Measurements from ENCODE around the gene ASAP3.

Gene ASAP3

DNA sequence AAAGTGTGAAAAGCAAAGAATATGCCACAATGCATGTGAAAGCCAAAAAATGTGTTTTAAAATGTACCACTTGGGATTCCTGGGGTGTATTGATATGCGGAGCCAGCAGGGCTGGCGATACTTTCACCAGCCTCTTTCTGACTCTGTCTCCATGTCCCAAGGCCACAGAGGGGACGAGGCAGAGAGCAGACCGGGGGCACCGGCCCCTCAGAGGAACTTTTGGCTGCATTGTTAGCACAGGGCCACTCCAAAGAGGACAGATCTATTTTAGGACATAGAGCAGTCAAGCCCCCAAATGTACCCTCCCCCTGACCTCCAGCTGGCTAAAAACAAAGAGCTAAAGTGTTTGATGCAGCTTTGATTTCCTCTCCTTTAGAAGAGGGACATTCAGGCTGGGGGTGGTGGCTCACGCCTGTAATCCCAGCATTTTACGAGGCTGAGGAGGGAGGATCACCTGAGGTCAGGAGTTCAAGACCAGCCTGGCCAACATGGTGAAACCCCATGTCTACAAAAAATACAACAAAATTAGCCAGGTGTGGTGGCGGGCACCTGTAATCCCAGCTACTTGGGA lies 88.7 kb downstream of the ASAP3 start:
- in situ Hi-C loops (cut with HindIII; ENCODE audit: low sequenced_read_pairs) = no loop called here
- H3K4me3 ChIP-seq (ENCODE audit: low read depth, low read length) = no peak overlapping the region
- no peak for DNase-seq (ENCODE audit: low read depth)
- TF ChIP-seq, protein P1, sequence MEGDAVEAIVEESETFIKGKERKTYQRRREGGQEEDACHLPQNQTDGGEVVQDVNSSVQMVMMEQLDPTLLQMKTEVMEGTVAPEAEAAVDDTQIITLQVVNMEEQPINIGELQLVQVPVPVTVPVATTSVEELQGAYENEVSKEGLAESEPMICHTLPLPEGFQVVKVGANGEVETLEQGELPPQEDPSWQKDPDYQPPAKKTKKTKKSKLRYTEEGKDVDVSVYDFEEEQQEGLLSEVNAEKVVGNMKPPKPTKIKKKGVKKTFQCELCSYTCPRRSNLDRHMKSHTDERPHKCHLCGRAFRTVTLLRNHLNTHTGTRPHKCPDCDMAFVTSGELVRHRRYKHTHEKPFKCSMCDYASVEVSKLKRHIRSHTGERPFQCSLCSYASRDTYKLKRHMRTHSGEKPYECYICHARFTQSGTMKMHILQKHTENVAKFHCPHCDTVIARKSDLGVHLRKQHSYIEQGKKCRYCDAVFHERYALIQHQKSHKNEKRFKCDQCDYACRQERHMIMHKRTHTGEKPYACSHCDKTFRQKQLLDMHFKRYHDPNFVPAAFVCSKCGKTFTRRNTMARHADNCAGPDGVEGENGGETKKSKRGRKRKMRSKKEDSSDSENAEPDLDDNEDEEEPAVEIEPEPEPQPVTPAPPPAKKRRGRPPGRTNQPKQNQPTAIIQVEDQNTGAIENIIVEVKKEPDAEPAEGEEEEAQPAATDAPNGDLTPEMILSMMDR (IDR thresholded peaks at IDR 0.05; ENCODE audit: low read depth, low read length, missing control alignments) = no peak

DNA sequence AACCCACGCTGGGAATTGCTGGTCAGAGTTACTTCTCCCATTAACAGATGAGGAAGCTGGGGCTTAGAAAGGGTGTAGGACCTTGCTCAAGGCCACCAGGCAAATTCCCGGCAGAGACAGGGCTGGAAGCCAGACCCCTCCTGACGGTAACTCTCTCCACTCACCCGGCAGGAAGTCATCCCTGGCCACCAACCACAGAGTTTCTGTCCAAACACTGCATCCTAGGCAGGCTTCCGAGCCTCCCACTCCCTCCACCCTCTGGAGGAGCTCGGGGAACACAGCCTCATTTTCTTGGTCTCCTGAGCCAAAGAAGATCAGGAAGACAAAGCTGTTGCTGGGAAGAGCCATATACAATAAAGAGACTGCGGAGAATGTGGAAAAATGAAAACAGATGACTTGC lies 89.3 kb downstream of the ASAP3 start:
- TF ChIP-seq, protein P1 (IDR thresholded peaks at IDR 0.05; ENCODE audit: low read depth, low read length, missing control alignments) = no peak
- H3K4me3 ChIP-seq (ENCODE audit: low read depth, low read length) = no peak overlapping the region

DNA sequence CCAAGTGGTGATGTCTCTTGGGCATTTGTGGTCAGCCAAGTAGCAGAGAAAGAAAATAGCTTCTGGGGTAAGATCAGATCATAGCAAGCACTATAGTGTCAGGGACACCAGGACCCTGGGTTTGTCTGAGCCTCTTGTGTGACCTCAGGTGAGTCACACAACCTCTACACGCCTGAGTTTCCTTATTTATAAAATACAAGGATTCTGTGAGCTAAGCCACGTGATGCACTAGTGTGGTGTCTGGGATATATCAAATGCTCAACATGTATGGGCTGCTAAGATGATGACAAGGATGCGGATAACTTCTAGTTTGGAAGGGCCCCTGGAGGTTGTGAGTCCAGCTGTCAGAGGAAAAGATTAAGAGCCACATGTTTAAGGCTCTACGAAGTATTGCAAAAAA lies 89.8 kb downstream of the ASAP3 start:
- no peak overlapping the region for H3K4me3 ChIP-seq (ENCODE audit: low read depth, low read length)
- TF ChIP-seq, protein P1 (IDR thresholded peaks at IDR 0.05; ENCODE audit: low read depth, low read length, missing control alignments) = no peak
- DNase-seq (ENCODE audit: low read depth) = peak; percentile 55
- in situ Hi-C loops (cut with HindIII; ENCODE audit: low sequenced_read_pairs) = no loop called here

More for the DNA sequence above, 89.3 kb downstream of the ASAP3 start:
- in situ Hi-C loops (cut with HindIII; ENCODE audit: low sequenced_read_pairs) = no loop called here
- DNase-seq (ENCODE audit: low read depth) = peak; percentile 91

DNA sequence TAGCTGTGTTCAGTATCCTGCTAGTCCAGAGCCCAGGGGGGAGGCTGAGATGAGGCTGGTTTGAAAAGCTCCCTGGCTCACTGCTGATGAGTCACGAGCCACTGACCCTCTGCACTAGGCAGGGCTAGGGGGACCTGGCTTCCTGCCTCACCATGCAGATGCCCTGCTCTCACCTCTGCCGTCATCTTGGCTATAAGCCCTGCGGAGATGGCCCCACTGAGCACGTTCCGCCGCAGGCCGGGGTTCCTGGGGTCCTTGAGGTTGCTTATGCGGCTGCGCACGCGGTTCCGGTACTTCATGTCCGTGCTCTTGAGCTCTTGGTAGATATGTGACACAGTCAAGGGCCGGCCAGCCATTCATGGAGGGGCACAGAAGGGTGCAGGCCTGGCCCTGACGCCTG lies 90.3 kb downstream of the ASAP3 start:
- TF ChIP-seq, protein P1 (IDR thresholded peaks at IDR 0.05; ENCODE audit: low read depth, low read length, missing control alignments) = no peak
- H3K4me3 ChIP-seq (ENCODE audit: low read depth, low read length) = no peak overlapping the region
- no peak for DNase-seq (ENCODE audit: low read depth)
- in situ Hi-C loops (cut with HindIII; ENCODE audit: low sequenced_read_pairs) = no loop called here

DNA sequence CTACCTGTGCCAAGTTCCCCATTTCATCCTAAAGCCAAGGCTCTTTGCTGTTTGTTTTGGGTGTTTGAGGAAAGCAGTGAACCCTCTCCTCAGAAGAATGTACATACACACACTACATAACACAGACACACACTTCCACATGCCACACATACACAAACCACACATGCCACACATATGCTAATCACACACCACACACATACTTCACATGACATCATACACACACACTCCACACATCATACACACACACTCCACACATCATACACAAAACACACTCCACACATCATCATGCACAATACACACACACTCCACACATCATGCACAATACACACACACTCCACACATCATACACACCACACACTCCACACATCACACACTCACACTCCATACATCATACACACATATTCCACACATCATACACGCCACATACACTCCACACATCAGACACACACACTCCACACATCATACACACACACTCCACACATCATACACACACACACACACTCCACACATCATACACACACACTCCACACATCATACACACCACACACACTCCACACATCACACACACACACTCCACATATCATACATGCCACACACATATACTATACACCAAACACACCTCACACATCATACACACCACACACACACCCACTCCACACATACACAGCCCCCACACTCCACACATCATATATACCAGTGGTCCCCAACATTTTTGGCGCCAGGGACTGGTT lies 91.7 kb downstream of the ASAP3 start:
- in situ Hi-C loops (cut with HindIII; ENCODE audit: low sequenced_read_pairs) = no loop called here
- H3K4me3 ChIP-seq (ENCODE audit: low read depth, low read length) = no peak overlapping the region
- TF ChIP-seq, protein P1 (IDR thresholded peaks at IDR 0.05; ENCODE audit: low read depth, low read length, missing control alignments) = no peak
- no peak for DNase-seq (ENCODE audit: low read depth)

DNA sequence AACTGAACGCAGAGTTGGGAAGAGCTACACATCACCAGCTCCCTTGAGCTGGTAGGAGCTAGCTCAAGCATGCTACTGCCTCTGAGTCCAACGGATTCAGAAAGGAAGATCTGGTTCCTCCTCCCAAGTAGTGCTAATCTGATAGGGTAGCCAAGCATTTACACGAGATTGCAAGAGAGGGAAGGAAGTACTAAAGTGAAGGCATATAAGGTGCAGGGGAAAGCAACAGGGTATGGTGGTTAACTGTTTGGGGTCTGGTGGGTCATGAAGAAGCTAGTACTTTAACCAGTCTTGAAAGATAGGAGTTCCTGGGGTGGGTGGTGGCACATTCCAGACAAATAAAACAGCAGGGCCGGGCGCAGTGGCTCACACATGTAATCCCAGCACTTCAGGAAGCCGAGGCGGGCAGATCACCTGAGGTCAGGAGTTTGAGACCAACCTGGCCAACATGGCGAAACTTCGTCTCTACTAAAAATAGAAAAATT lies 94.1 kb downstream of the ASAP3 start:
- in situ Hi-C loops (cut with HindIII; ENCODE audit: low sequenced_read_pairs) = loop anchor here (5.0 kb wide), 1 partner anchor 43 kb away; no protein-coding TSS in a partner anchor
- no peak for DNase-seq (ENCODE audit: low read depth)
- TF ChIP-seq, protein P1 (IDR thresholded peaks at IDR 0.05; ENCODE audit: low read depth, low read length, missing control alignments) = no peak
- no peak overlapping the region for H3K4me3 ChIP-seq (ENCODE audit: low read depth, low read length)
